HEK293T (cell line): ENCODE results near the gene TRIM33.

Experiments
- BHLHE40 ChIP-seq: fragments of 450-650 bp; IDR thresholded peaks from 2 replicates; pipeline ENCODE4 v1.6.1; 2016; ENCODE audit warnings: mild to moderate bottlenecking, moderate library complexity, borderline replicate concordance
- ELF4 ChIP-seq: fragments of 450-650 bp; IDR thresholded peaks from 2 replicates; pipeline ENCODE4 v1.6.1; 2017; ENCODE audit warnings: antibody characterized with exemption
- LEF1 ChIP-seq: fragments of 450-650 bp; IDR thresholded peaks from 2 replicates; pipeline ENCODE4 v1.6.1; 2017; ENCODE audit warnings: mild to moderate bottlenecking, borderline replicate concordance
- NFRKB ChIP-seq: fragments of 450-650 bp; IDR thresholded peaks from 2 replicates; pipeline ENCODE4 v1.6.1; 2016; ENCODE audit warnings: mild to moderate bottlenecking, moderate library complexity
- SUZ12 ChIP-seq: fragments of 450-650 bp; IDR thresholded peaks from 2 replicates; pipeline ENCODE4 v1.6.1; 2016; ENCODE audit warnings: mild to moderate bottlenecking
- TARDBP ChIP-seq: fragments of 450-650 bp; IDR thresholded peaks from 2 replicates; pipeline ENCODE4 v1.6.1; 2016
- TF ChIP-seq, protein P1 (sequence below): fragments of 450-650 bp; IDR thresholded peaks from 2 replicates; pipeline ENCODE4 v1.6.1; 2016

DNA sequence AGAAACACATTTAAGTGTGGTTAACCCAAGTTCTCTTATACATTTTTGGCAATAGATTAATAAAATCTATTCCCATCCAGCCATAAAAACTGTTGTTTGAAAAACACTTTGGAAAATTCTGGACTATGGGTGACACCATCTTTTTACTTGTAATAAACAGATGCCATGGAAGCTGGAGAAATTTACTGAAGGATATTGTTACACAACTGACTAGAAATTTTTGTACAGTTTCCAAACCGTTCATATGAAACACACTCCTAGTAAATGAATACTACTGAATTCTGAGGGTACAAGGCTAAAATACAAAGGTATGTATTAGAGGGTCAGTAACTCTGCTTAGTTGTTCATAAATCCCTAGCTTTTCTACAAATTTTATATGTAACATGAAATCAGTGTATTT lies 48.7 kb downstream of the TRIM33 start:
- no peak for TF ChIP-seq TARDBP
- TF ChIP-seq ELF4, result no peak
- TF ChIP-seq LEF1, result no peak
- TF ChIP-seq NFRKB, result no peak
- TF ChIP-seq, protein P1, sequence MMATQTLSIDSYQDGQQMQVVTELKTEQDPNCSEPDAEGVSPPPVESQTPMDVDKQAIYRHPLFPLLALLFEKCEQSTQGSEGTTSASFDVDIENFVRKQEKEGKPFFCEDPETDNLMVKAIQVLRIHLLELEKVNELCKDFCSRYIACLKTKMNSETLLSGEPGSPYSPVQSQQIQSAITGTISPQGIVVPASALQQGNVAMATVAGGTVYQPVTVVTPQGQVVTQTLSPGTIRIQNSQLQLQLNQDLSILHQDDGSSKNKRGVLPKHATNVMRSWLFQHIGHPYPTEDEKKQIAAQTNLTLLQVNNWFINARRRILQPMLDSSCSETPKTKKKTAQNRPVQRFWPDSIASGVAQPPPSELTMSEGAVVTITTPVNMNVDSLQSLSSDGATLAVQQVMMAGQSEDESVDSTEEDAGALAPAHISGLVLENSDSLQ, result no peak
- TF ChIP-seq BHLHE40, result no peak
- TF ChIP-seq SUZ12, result no peak
